ENCODE results near the gene RNF138.
"Not testable (repeated sequence)": the region's sequence is repeated elsewhere in the genome, so short reads cannot be mapped to it uniquely, and the experiment has no call there.

Gene RNF138, protein sequence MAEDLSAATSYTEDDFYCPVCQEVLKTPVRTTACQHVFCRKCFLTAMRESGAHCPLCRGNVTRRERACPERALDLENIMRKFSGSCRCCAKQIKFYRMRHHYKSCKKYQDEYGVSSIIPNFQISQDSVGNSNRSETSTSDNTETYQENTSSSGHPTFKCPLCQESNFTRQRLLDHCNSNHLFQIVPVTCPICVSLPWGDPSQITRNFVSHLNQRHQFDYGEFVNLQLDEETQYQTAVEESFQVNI

DNA sequence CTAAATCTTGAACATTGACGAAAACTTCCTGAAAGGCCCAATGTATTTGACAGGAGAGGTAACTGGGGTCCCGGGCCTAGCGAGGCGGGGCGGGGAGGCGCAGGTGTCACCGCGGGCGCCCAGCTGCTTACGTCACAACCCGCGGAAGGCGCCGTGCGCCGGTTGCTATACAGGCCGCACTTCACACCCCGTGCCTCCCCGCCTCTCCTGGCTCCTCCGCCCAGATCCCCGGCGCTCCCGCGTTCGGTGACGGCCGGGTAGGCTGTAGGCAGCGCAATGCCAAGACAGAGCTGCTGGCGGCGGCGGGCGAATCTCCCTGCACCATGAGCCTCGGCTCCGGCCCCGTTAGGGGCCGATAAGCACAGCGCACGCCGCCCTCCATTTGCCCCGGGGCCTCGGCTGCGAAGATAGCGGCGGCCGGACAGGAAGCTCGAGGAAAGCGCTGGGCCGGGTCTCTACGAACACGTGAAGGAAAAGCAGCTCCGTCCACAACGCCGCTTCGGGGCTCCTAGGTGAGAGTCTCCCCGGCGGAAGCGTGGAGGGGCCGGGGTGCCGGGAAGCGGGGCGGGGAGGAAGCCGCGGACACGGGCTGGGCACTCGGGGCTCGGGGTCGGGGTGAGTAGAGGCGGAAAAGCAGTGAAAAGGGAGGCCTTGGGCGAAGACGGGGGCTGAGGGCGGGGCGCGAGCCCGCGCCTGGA is at the start of gene RNF138:
Gene RNF138, plus strand, starts transcription at position 151 of the 698 bp plus-strand sequence. CDS start 903 bp downstream, outside the sequence.
- DNase-seq: peak; percentile 72 to 78 (median 74)

DNA sequence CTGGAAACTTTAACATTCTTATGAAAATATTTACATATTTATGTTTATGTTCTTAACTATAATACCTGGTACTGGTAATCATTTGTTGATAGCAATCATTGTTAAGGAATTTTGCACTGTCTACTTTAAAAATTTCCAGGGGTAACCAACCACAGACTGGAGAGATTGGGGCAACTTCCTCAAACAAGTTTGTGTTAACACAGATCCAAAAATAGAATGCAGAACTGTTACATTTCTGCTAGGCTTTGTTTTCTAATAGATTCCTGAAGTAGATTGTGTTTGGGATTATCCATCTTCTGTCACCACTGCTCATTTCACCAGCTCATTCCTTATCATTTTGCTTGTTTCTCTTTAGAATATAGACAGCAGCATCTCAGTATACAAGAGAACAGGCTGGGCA is 49.3 kb upstream of the RNF138 start:
- DNase-seq: no peak

DNA sequence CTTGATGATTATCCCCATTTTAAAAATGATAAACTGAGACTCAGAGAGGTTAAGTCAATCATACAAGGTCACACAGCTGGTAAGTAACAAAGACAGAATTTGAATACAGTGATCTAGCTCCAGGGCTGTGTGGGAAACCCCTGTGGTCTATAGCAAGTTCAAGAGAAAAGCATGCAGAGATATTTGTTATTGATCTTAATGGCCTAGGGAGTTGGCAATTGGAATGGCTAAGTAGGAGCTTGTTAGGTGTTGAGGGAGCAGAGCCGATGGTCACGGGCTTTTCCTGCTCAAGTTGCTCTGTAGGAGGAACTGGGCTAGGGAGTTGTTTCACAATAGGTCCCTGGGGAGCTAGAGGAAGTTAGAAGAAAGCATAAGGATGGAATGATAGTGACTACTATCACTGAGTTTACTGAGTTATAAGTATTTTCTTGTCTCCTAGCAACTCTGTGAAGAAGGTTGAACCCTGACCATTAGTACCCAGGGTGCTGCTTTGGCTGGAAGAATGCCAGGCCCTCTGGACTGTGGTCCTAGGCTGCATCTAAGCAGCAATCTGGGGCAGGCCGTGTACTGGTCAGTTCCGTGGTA is 43.1 kb upstream of the RNF138 start:
- DNase-seq: no peak

DNA sequence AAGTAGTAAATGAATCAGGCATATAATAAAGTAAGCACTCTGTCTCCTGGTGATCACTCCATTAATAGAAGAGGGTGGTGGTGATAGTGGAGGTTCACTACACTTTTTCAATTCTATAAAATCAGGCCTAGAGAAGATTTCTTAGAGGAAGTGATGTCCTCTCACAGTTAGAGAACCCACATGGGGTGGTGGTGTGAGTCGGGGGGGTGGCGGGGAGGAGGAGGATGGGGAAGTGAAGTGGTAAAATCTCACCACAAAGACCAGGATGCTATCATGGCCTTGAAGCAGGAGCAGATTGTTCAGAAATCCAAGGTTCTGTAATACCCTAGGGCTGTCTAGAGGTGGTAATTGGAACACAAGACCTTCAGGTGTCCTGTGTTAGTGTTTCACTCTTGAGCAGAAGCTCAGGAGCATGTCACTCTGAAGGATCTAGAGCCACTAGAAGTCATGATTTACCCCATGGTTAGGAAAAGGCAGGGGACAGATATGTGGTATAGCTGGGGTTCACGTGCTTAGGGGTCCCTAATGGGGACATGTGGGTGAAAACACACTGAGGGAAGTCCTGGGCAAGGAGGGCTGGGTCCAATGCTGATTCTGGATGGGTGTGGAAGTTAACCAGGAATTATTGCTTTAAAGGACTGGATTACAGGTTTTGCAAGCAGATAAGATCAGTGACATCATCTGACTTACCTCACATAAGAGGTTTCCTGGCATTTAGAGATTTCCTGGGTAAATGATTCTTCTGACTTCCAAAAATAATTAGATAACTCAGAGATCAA is 42.1 kb upstream of the RNF138 start:
- peak in 1 of 4 experiments; percentile 8 for DNase-seq

DNA sequence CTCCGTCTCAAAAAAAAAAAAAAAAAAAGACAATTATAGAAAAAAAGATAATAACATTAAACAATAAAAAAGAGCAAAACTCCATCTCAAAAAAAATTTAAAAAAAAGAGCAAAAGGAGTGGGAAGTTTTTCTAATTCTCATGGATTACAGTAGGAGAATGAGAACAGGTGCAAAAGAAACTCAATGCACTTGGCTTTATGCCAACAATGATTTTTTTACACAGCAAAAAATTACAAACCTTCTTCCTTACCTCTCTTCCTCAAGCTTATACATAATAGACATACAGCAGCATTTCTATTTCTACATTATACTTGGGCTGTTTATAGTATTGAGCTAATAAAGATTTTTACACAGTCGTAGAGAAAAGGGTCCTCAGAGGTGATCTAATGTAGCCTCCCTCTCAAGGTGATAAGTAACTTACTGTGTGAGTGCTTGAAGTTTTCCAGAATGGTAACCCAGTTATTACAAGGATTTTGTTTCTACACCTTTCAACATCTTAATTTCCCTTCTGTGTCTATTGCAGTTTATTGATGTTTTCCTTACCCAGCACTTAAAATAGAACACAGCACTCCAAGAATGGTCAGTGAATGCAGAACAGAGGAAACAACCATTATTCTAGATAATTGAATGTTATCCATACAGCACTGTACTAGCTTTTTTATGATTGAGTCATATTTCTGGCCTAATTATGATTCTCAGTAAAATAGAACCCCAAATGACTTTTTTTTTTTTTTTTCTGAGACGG is 34.9 kb upstream of the RNF138 start:
- no peak for DNase-seq

DNA sequence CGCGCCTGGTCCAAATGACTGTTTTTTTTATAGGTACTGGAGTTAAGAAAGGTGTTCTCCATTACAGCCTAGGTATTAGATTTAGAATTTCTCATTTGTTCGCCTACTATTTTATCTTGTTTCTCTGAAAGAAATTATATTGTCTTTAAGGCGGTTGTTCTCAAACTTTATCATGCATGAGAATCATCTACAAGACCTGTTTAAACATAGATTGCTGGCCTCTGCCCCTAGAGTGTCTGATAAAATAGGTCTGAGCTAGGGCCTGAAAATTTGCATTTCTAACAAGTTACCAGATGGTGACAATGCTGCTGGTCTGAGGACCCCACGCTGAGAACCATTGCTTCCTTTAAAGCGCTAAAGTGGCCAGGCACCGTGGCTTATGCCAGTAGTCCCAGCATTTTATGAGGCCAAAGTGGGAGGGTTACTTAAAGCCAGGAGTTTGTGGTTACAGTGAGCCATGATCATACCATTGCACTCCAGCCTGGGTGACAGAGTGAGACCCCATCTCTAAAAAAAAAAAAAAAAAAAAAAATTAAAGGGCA is 34.0 kb upstream of the RNF138 start:
- DNase-seq: no peak

DNA sequence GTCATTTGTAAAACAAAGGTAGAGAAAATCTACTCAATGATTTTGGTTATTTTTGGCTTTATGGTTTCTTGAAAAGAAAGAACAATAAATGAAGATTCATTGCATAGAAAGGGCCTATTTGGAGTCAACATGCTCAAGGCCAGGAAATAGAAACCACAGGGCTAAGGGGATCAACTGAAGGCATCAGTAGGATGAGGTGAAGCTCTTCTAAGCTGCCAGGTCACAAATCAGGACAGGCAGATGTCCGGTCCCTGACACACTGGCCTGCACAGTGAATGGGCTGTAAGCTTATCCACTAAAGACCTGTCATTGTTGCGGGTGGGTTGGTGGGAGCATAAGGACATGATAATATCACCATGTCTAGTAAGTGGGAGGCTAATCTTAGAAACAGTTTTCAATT is 31.6 kb upstream of the RNF138 start:
- DNase-seq: no peak

DNA sequence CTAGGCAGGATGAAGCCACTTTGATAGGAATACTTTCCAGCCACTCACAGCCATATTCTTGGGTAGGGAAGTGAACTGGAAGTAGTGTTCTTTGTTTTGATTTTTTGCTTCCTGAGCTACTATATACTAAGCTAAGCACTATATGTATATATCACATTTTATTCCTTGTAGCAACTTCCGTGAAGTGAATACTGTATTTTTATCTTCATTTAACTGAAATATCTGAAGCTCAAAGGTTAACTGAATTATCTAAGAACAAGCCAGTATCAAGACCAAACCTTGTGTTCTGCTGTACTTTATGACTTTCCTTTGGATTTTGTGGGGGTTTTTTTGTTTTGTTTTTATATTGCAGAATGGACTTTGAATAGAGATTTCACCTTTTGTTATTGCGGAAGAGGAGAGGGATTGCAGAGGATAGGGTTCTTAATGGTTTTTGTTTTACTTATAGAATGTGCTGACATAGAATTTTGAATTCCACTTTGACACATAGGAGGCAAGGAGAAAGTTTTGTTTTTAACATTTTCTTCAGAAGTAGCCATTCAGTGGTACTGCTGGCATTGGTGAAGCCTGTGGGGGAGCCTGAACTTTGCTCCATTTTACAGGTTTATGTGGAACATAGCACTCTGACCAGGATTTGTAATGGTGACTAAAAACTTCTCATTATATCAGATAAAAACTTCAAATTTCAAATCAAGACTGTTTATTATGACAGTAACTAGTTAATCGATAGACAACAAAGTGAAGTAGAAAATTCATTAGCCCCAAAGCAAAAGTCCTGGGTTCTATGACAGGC is 24.1 kb upstream of the RNF138 start:
- DNase-seq: no peak

DNA sequence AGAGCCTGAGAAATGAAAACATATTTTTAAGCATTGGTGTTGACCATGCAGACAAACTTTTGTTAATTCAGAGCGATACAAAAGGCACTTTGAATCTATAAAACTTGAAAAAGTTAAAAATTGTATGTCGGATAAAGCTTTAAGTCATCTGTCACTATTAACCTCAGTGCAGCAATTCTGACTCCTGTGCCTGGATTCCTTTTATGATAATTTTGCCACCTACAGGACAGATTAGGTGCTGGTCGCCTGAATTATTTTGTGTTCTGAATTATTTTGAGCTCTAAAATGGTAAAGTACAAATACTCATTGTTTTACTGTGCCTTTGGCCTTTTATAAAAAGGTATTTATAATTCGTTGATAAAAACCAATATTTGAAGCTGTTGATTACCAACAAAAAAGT is 19.4 kb upstream of the RNF138 start:
- no peak for DNase-seq

DNA sequence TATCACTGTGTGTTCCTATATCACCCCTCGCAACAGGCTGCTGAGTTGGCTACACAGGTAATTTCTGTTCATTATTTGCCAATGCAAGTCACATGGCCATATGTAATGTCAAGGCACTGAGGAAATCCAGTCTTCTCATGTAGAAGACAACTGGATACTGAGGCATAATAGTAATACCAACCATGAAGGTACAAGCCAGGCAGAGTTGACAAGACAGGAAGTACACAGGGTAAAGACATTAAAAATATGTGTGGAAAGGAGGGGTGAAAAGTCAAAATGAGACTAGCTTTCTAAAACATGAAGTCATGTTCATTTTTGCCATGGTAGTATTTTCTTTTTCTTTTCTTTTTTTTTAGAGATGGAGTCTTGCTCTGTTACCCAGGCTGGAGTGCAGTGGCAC is 17.5 kb upstream of the RNF138 start:
- no peak for DNase-seq

DNA sequence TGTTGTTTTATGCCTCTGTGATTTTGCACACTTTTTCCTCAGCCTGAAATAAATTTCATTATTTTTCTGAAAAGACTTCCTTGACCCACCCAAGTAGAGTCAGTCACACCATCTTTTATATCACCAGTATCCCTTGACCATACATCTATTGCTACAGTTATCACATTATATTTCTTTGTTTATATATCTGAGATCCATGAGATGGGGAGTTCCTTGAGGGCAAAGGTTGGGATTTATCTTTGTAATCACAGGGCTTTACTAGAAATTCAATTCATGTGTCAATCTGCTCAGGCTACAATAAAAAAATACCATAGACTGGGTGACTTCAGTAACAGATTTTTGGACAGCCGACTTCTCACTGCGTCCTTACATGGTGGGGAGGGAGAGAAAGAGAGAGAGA is 12.8 kb upstream of the RNF138 start:
- DNase-seq: no peak

DNA sequence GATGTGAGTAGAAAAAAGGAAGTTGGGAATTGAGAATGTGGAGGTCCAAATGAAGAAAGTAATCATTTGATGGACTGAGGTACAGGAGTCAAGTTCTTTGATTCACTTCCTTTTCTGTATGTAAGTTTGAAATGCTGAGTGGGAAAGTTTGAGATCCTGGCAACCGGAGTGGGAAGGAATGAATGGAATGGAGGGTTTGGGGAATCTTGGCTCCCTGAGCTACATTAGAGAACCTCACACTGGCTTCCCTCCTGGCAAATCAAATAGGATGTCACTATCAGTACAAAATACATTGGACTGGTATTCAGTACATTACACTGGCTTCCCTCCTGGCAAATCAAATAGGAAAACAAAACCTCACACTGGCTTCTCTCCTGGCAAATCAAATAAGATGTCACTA is 9.8 kb upstream of the RNF138 start:
- no peak for DNase-seq

DNA sequence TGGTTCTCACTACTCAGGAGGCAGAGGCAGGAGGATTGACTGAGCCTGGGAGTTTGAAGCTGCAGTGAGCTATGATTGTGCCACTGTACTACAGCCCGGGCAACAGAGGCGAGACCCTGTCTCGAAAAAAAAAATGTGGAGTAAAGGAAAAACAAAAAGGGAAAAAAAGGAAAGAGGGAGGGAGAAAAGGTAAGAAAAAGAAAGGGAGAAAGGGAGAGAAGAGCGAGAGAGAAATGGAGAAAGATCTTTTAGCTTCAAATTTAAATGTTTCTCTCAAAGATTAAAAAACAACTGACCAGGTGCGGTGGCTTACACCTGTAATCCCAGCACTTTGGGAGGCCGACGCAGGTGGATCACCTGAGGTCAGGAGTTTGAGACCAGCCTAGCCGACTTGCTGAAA is 7.9 kb upstream of the RNF138 start:
- DNase-seq: no peak

DNA sequence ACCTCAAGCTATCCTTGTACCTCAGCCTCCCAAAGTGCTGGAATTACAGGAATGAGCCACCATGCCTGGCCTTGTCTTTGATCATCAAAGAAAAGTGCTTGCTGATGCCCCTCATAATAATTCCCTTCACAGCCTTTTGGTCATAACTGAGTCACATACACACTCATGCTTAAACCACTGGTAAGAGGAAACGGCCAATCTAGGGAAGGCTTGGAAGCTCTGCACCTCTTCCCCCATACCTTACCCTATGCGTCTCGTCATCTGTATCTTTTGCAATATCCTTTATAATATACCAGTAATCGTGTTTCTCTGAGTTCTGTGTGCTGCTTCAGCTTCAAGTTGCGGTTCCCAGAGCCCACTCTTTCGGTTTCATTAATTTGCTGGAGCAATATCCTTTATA is 4.8 kb upstream of the RNF138 start:
- no peak for DNase-seq

DNA sequence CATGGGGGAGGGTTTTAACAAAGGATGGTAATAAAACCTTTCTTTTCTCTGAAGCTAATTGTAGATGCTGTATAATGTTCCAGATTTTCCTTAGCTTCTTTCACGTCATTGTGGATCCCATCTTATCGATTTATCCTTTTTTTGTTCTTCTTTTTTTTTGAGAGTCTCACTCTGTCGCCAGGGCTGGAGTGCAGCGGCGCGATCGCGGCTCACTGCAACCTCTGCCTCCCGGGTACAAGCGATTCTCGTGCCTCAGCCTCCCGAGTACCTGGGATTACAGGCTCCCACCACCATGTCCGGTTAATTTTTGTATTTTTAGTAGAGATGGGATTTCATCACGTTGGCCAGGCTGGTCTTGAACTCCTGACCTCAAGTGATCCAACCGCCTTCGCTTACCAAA is 843 bp upstream of the RNF138 start:
- DNase-seq: not testable (repeated sequence)

DNA sequence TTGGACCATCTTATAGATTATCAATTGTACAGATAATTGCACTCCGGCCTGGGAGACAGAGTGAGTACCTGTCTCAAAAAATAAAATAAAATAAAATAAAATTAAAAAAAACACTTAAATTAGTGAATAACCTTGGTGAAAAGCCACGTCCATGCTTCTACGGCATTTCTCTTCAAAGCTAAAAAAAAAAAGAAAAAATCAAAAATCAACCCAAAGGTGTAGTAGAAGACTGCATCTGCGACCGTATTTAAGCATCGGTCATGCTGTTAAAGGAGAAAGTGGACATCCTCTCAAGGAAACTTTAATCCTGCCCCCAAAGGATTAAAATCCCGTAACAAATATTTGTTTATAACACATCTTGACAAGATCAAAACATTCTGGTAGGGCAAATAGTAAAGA is 350 bp upstream of the RNF138 start:
- no peak for DNase-seq

DNA sequence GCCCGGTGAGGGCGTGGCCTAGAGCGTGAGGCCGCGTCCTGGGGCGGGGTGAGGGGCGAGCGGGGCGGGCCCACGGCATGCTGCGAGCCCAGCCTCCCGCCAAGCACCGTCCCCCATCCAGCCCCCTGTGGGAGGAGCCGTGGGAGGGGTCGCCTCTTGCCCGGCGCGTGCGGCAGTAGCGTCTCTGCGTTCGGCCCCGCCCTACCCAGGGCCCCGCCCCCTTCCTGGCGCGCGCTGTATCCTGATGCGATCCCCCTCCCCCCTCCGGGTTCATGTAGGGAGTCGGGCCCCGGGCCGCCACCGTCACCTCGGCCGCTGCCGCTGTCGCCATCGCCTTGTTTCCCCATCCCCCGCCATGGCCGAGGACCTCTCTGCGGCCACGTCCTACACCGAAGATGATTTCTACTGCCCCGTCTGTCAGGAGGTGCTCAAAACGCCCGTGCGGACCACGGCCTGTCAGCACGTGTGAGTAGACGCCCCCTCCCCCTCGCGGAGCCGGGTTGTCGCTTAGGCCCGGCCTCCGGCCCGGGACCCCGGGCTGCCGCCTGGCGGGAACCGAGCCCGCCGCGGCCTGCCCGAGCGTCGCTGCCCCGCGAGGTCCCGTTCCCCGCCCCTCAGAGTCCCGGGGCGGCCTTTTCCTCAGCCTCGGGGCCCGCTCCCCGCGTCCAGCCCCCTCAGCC is 888 bp downstream of the RNF138 start:
- DNase-seq: peak; percentile 97 to 100 (median 99)

DNA sequence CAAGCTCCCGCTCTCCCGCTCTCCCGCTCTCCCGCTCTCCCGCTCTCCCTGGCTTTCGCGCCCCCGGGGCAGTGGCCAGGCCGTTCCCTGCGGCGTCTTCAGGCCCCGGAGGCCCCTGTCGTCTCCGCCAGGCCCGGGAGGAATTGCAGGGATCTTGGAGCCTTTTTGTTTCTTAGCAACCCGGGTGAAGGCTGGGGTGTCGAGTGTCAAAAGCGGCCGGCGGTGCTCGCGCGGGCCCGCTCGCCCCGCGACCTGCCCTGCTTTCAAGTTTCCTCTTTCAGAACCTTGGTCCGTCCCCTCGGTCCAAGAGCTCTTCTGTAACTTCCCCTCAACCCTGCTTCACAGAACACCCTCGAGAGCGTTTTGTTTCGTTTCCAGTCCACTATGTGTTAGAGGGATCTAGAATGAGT is 1.4 kb downstream of the RNF138 start:
- DNase-seq: peak in 3 of 4 experiments; percentile 10 to 17 (median 11)

DNA sequence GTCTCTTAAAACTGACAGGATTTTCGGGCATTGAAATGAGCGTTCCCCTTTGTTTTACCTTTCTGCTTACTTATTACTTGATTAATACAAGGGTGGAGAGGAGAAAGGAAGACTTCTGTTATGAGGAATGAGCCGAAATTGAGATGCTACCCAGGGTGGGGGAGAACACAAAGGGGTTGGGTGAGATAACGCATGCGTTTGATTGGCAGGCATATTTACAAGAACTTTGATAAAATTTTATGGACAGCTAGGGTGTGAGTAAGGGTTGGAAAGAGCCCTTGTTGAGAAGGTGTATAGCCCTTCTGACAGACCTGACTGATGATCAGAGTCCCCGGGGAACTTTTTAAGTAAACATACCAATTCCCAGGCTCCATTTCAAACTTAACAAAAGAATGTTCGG is 1.8 kb downstream of the RNF138 start:
- no peak for DNase-seq

DNA sequence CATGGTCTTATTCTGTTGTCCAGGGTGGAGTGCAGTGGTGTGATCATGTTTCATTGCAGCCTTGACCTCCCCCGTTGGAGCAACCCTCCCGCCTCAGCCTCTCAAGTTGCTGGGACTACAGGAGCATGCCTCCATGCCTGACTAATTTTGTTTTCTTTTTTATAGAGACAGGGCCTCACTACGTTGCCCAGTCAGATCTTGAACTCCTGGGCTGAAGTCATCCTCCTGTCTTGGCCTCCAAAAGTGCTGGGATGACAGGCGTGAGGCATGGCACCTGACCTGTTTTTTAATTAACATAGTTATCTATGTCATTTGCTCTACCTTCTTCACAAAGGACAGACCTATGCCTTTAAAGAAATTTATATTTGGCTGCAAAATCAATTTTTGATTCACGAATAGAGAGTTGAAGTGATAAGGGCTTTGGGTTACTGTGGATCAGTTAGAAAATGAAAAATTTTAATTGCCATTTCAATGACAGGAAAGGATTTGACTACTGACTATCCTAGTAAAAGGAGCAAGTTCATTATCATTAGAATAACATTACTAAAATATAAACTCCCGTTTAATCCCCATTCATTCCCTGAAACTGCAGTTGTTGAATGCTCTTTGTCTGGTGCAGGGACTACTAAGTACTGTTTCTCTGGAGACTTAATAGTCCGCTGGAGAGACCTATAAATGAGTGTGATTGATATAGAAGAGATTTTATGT is 3.7 kb downstream of the RNF138 start:
- no peak for DNase-seq

DNA sequence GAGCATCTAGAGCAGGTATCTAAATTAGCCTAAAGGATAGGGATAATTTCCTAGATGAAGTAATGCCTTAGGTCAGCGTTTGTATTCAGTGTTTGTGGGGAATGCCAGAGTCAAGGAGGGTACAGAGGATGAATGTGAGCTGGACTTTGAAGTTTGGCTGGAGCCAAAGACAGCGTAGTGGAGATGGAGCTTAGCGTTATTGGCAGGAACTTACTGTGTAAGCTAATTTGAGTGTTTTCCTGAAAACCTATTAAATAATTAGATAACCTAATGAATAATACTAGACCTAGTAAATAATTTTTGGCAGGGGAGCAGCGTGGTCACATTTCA is 4.2 kb downstream of the RNF138 start:
- DNase-seq: no peak

Data from activated naive CD4-positive, alpha-beta T cell (primary cell).